Measurements from ENCODE around the gene EPC1.

- TF ChIP-seq POLR2A (IDR thresholded peaks at IDR 0.05) (no peak), CTCF (IDR thresholded peaks at IDR 0.05) (no peak)
Observed at GRCh38 chr10:32349199-32349585, 2.2 kb upstream of the EPC1 start.

All from sigmoid colon (tissue), 3 donors.